Measurements from ENCODE around the gene GLA.
A peak's percentile ranks its signal among the peaks of the same experiment; 100 is the strongest.

The GLA gene

DNA sequence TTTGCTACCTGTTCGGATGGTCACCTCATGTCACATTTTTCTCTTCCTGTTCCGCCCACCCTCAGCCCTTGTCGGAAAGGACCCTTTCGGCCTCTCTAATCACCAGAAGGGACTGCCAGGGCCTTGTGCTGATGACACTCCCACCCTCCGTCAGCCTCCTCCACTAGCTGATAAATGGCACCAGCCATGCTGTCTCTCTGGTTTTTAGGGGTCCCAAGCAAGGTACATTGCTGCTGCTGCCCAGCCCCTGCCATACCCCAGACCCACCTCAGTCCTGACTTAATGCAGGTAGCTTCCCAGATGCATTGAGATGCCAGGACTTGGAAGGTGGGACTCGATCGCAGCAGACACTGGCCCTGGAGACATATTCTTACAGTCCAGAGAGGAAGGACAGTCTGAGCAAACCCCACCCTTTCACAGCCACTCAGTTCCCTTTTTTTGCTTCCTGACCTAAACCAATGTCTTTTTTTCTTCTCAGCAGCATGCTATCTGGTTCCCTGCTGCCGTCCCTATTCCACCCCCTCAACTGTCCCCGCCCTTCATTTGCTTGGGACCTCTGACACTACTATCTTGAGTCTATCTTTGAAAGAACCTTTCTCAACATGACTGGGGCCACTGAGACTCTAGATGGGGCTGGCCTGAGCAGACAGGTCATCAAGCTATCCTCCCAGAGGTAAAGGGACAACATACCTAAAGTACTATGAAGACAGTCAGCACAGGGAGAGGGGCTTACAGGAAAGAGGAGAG, 21.8 kb downstream of the GLA start, which contains the start of gene BTK:
BTK (minus strand) TSS at position 397 of the 747 bp plus-strand sequence. CDS start 10,907 bp downstream, outside the sequence.
- Mint-ChIP-seq H3K27me3 (no peaks in the 10 kb centered on the region), H3K27ac (peak within 1 kb of the TSS; percentile 96), H3K36me3 (peaks cover 10% of the 10 kb centered on the region), H3K9me3 (no peaks in the 10 kb centered on the region), H3K4me1 (peaks cover 17% of the 10 kb centered on the region), H3K4me3 (peak within 1 kb of the TSS; percentile 94)
- ATAC-seq, result peak; percentile 87

DNA sequence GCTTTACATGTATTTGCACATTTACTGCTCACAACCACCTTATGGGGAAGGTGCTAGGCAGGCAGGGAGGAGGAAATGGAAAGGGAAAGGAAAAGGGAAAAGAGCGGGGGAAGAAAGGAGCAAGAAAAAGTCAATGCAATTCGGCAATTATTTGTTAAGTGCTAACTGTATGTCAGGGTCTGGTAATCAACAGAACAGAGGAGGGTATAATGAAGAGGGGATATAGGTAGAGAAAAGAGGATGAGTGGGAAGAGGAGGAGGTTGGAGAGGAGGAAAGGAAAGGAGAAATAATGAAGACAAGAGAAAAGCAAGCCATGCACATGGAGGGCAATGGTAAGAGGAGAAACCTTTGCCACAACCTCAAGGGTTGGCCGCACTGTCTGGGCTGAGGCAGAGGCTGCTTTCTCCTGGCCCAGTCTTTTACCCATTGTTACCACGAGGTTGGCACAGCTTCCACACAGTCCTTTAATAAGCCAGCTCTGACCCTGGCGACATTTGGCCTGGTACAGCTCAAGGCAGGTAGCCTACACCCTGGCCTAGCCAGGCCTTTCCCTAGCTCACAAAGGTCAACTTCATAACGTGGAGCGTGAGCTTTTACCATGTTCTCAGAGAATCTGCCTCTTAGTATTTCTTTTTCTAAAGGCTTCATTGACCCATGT, 22.6 kb downstream of the GLA start:
- peak; percentile 29 for ATAC-seq
- Mint-ChIP-seq H3K36me3 (peaks cover 10% of the 10 kb centered on the region), H3K4me3 (peak overlapping the region; percentile 94), H3K27me3 (no peaks in the 10 kb centered on the region), H3K27ac (peak overlapping the region; percentile 96), H3K9me3 (no peaks in the 10 kb centered on the region), H3K4me1 (peaks cover 17% of the 10 kb centered on the region)

DNA sequence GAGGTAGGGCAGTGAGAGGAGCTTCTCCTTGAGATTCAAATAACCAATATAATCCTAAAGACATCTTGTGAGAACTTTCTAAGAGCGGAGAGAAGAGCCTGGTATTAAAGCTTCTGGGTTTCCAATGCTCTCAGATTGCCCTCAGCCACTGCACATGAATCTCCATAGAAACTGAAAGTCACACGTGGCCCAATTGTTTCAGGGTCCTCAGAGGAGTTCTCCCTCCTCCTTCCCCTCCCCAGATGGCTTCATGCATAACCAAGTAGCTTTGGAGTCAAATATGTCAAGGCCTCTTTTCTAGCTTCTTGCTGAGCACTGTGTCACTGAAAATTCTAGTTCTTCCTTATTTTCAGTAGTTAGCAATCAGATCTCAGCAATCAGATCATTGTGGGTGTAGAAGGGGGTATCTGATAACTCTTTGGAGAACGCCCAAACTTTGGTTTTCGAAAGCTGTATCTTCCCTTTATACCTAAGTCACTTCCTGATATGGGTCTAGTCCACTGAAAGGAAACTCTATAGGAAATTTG, 24.0 kb downstream of the GLA start:
- H3K9me3 Mint-ChIP-seq, result no peaks in the 10 kb centered on the region
- H3K27me3 Mint-ChIP-seq, result no peaks in the 10 kb centered on the region
- peak overlapping the region; percentile 96 for H3K27ac Mint-ChIP-seq
- peak overlapping the region; percentile 94 for H3K4me3 Mint-ChIP-seq
- H3K36me3 Mint-ChIP-seq, result peaks cover 16% of the 10 kb centered on the region
- peaks cover 25% of the 10 kb centered on the region for H3K4me1 Mint-ChIP-seq
- ATAC-seq, result peak; percentile 71

DNA sequence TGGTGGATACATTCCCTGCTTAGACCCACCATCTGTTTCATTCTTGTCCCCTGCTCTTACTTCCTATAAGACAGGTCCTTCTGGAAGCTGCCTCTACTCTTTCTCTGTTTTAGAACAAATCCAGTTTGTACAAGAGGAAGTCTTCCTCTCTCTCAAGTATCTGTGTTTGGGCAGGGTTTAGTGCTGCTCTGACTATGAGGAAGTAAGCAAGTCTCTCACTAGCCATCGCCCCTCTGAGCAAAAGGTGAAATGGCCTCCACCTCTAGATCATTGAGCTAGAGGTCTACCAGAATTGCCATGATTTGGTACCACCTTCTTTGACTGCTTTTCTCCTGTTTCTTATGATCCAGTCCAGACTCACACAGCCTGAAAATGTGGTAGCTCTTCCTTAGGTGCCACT, 30.2 kb downstream of the GLA start:
- Mint-ChIP-seq H3K4me3 (no peak overlapping the region), H3K36me3 (peaks cover 21% of the 10 kb centered on the region), H3K27me3 (no peaks in the 10 kb centered on the region), H3K27ac (peak overlapping the region; percentile 35), H3K4me1 (peaks cover 24% of the 10 kb centered on the region), H3K9me3 (no peaks in the 10 kb centered on the region)
- ATAC-seq, result peak; percentile 61

DNA sequence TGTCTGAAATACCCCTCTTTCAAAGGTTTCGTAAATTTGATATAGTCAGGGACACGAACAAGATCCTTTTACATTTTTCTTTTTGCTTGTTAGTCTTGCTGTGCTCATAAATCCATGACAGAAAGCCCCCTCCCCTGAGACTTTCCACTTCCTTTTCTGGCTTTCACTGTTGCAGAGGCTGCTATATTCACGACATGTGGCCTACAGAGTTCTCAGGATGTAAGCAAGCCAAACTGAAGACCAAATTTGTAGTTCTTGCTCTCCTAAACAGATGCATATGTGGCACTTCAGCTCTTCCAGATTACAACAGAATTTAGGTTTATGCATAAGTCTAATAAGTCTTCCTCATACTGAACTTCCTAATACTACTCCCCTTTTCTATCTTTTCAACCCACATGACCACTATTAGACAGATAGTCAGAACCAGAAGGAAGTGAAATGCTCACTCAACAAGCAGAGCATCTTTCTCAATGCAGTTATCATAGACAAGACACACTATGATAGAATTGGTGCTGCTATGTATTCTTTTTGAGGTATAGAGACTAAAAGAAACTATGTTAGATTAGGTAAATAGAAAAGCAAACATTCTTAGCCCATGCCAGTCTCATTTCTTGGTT, 36.7 kb downstream of the GLA start:
- H3K27ac Mint-ChIP-seq, result peak overlapping the region; percentile 59
- no peaks in the 10 kb centered on the region for H3K27me3 Mint-ChIP-seq
- H3K9me3 Mint-ChIP-seq, result no peaks in the 10 kb centered on the region
- H3K4me3 Mint-ChIP-seq, result peak overlapping the region; percentile 13
- peaks cover 27% of the 10 kb centered on the region for H3K36me3 Mint-ChIP-seq
- peaks cover 32% of the 10 kb centered on the region for H3K4me1 Mint-ChIP-seq
- ATAC-seq, result peak; percentile 73

DNA sequence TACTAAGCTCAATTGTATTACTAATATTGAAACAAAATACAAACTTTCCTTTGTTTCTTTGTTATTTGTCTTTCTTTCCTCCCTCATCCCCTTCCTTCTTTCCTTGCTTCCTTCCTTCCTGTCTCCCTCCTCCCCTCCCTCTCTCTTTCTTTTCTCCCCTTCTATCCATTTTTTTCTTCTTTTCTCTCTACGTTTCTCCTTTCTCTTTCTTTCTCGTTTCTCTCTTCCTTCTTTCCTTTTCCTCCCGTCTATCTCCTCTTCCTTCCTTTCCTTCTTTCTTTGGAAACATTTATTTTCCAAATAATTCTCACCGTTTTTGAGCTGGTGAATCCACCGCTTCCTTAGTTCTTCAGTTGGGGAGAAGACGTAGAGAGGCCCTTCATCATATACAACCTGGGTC, 38.0 kb downstream of the GLA start:
- no peak for ATAC-seq
- Mint-ChIP-seq H3K27me3 (no peaks in the 10 kb centered on the region), H3K27ac (peak overlapping the region; percentile 86), H3K4me3 (no peak overlapping the region), H3K9me3 (no peaks in the 10 kb centered on the region), H3K36me3 (peaks cover 18% of the 10 kb centered on the region), H3K4me1 (peaks cover 26% of the 10 kb centered on the region)

DNA sequence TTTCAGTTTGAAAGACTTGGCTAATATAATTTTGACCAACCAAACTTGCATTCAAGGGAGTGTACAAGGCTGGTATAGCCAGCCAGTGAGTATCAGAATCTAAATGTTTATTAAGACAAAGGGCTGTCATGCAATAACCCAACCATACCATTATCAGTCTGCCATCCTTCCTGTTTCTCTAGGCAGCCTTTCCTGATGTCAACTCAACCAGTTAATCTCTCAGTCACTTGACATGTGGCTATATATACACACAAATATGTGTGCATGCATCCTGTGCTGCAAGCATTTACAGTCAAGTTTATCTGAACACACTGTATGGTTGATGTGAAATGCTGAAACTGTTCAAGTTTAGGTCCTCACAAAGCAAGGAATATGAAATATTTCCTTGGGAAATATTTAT, 38.9 kb downstream of the GLA start:
- Mint-ChIP-seq H3K4me3 (no peak overlapping the region), H3K27me3 (no peaks in the 10 kb centered on the region), H3K9me3 (no peaks in the 10 kb centered on the region), H3K4me1 (peaks cover 26% of the 10 kb centered on the region), H3K27ac (no peak overlapping the region), H3K36me3 (peaks cover 13% of the 10 kb centered on the region)
- no peak for ATAC-seq

DNA sequence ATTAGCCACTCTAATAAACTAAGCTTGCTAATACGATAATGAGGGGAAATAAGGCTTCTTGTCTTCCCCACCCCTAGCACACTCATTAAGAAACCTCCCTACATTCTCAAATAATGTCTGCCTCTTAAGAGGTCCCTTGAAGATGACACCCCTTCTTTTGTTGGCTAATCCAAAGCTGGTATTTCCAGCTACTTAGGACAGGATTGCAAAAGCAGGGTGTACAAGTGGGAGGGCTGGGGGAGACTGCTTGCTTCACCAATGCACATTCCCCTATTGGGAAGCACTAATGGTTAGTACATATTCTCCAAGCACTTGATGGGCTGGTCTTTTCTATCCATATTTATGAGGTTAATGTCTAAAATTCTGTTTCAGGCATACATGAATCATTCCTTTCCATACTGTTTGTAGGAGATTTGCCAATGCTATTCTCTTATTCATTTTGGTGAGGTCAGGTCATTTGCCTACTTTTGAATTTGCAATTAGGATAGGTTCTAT, 42.4 kb downstream of the GLA start:
- peaks cover 13% of the 10 kb centered on the region for H3K36me3 Mint-ChIP-seq

DNA sequence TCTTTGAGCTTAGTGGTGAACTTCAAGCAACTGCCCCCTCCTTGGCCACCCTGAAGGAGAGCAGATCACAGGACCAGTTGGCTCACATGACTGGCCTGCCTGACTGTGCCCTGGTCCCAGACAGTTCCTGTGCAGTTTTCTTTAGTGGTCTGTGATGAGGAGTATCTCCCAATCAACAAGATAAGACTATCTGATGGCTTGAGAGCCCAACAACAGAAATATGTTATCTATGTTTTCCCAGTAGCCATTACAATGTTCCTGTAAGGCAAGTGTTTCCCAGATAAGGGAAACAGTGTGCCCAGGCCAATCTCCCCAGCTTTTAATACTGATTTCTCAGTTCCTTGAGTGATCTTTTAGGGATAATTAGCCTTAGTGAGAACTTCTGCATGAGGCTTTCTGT, 45.0 kb downstream of the GLA start:
- peaks cover 19% of the 10 kb centered on the region for H3K36me3 Mint-ChIP-seq
- H3K4me1 Mint-ChIP-seq, result peaks cover 14% of the 10 kb centered on the region
- H3K27ac Mint-ChIP-seq, result no peak overlapping the region
- ATAC-seq, result no peak
- H3K27me3 Mint-ChIP-seq, result no peaks in the 10 kb centered on the region
- no peaks in the 10 kb centered on the region for H3K9me3 Mint-ChIP-seq
- H3K4me3 Mint-ChIP-seq, result no peak overlapping the region

More for the DNA sequence above, 42.4 kb downstream of the GLA start:
- H3K27ac Mint-ChIP-seq, result no peak overlapping the region
- H3K4me1 Mint-ChIP-seq, result peaks cover 12% of the 10 kb centered on the region
- no peaks in the 10 kb centered on the region for H3K9me3 Mint-ChIP-seq
- no peak for ATAC-seq
- H3K27me3 Mint-ChIP-seq, result no peaks in the 10 kb centered on the region
- no peak overlapping the region for H3K4me3 Mint-ChIP-seq

DNA sequence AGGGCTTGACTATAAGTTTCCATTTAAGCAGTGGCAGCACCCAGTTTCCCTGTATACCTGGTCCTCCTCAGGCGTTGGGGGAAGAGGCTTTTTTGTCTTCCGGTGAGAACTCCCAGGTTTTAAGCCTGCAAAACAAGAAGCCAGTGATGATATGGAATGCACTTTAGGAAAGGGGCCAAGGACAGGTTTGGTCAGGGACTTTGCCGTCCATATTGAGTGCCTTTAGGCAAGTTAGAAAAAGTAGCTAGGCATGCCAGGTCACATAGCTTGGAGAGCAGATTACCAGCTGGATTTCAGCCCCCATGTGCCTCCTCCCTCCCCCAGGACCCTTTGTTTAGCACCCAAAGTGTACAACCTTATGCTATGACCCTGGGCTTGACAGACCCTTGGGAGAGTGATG, 45.6 kb downstream of the GLA start:
- no peak for ATAC-seq
- Mint-ChIP-seq H3K4me1 (peaks cover 14% of the 10 kb centered on the region), H3K4me3 (no peak overlapping the region), H3K27me3 (no peaks in the 10 kb centered on the region), H3K27ac (no peak overlapping the region), H3K9me3 (no peaks in the 10 kb centered on the region), H3K36me3 (peaks cover 23% of the 10 kb centered on the region)

DNA sequence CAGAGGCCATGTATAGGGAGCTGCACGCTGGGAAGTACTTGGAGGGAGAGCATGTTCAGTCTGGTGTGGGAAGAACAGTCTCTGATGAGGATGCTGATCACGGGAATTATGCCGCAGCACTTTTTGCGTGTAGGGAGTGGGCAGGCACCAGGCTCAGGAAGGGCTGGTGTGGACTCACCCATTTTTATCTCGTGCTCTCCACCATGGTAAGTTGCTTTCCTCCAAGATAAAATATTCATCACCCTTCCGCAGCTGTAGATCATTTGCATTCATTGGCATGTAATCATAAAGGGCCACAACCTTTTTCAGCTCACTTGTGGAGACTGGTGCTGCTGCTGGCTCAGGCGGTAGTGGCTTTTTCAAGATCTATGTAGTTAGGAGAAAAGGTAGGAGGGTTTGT, 47.3 kb downstream of the GLA start:
- no peak overlapping the region for H3K27ac Mint-ChIP-seq
- H3K36me3 Mint-ChIP-seq, result peaks cover 40% of the 10 kb centered on the region
- ATAC-seq, result no peak
- peaks cover 14% of the 10 kb centered on the region for H3K4me1 Mint-ChIP-seq
- H3K4me3 Mint-ChIP-seq, result no peak overlapping the region
- H3K27me3 Mint-ChIP-seq, result no peaks in the 10 kb centered on the region
- no peaks in the 10 kb centered on the region for H3K9me3 Mint-ChIP-seq

DNA sequence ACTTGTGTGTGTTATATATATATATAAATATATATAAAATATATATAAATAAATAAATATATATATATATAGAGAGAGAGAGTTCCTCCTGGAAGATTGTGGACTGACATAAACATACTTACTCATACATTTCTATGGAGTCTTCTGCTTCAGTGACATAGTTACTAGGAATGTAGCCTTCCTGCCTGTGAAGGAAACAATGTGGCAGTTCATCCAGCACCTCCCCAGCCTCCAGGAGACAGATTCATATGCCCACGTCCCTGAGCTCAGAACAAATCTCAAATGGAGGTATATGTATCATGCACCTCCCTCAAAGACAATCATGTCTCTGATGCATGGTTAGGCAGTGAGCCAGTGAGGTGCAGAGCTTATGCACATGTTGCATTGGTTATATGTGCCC, 47.8 kb downstream of the GLA start:
- H3K9me3 Mint-ChIP-seq, result no peaks in the 10 kb centered on the region
- H3K4me1 Mint-ChIP-seq, result peaks cover 14% of the 10 kb centered on the region
- H3K36me3 Mint-ChIP-seq, result peaks cover 44% of the 10 kb centered on the region
- H3K27me3 Mint-ChIP-seq, result no peaks in the 10 kb centered on the region
- no peak overlapping the region for H3K4me3 Mint-ChIP-seq
- H3K27ac Mint-ChIP-seq, result no peak overlapping the region
- no peak for ATAC-seq

DNA sequence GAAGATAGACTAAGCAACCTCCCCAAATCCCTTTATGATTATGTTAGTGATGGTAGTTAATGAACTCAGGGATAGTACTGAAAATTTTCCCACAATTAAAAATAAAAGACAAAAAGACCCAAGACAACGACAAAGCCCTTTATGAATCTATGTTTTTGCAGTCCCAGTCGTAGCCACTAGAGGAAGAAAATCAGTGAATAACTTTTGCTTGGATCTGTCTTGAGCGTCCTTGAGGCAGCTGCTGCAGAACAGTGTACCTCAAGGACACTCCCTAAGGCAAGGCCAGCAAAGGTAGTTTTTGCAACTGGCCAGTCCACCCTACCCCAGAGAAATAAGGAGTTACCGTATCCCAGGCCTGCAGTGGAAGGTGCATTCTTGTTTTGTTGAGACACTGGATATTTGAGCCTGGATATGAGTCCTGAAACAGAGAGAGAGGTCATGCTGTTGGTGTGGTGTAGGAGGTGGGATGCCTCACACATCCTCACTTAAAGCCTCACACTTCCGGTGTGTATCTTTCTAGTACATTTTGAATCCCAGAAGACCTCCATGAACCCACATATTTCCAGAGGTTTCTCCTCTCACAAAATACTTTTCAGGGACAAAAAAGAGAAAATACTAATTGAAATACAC, 50.4 kb downstream of the GLA start:
- no peaks in the 10 kb centered on the region for H3K27me3 Mint-ChIP-seq
- no peak for ATAC-seq
- no peak overlapping the region for H3K4me3 Mint-ChIP-seq
- H3K27ac Mint-ChIP-seq, result no peak overlapping the region
- H3K4me1 Mint-ChIP-seq, result peaks cover 14% of the 10 kb centered on the region
- peaks cover 47% of the 10 kb centered on the region for H3K36me3 Mint-ChIP-seq
- no peaks in the 10 kb centered on the region for H3K9me3 Mint-ChIP-seq

DNA sequence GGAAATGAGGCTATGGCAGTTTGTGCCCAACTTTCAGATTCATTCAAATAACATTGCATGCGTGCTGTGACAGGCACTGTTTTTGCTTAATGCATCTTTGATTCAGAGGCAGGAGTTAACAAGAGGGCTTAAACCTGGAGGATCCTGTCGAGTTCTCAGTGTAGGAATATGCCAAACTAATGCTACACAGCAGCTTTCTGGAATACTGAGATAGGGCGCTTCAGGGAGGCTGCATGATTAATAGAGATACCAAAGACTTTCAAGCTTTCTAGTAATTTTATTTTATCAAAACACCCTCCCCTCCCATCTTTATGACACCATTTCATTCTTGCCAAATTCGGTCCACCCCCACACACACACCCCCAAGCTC, 58.5 kb downstream of the GLA start:
- H3K4me3 Mint-ChIP-seq, result peak overlapping the region; percentile 94
- H3K4me1 Mint-ChIP-seq, result no peaks in the 10 kb centered on the region
- no peaks in the 10 kb centered on the region for H3K9me3 Mint-ChIP-seq
- peaks cover 10% of the 10 kb centered on the region for H3K36me3 Mint-ChIP-seq
- peak overlapping the region; percentile 92 for H3K27ac Mint-ChIP-seq
- no peak for ATAC-seq
- H3K27me3 Mint-ChIP-seq, result no peaks in the 10 kb centered on the region
